Superior temporal gyrus (tissue), 1 donor: ENCODE data around the gene DNAJB1.
A peak's percentile ranks its signal among the peaks of the same experiment; 100 is the strongest.

Experiments
- DNase-seq: peaks from one replicate; pipeline ENCODE4 v3.0.0-alpha.2; 2016; ENCODE audit errors: extremely low spot score

The DNAJB1 gene

GRCh38 chr19:14496029-14496833 is 22.0 kb downstream of the DNAJB1 start, which contains the start of gene GIPC1:
Gene GIPC1, minus strand, starts transcription at chr19:14496127. Its CDS starts 13,151 bp downstream, at chr19:14482976.
- peak; percentile 97 for DNase-seq

DNA sequence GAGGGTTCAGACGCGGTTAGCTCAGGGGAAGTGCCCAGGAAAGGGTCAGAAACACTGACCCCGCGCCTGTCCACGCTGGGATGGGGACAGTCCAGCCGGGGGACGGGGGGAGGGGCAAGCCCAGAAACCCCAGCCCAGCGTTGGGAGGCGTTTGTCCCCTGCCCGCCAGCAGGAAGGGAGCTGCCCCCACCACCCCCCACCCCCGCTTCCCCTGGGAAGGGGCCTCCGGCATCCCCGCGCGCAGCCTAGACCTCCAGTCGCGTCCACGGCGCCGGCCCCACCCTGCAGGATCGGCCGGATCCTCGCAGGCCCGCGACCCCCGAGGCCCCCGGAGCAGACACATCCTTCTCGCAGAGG is 22.5 kb downstream of the DNAJB1 start:
- no peak for DNase-seq

DNA sequence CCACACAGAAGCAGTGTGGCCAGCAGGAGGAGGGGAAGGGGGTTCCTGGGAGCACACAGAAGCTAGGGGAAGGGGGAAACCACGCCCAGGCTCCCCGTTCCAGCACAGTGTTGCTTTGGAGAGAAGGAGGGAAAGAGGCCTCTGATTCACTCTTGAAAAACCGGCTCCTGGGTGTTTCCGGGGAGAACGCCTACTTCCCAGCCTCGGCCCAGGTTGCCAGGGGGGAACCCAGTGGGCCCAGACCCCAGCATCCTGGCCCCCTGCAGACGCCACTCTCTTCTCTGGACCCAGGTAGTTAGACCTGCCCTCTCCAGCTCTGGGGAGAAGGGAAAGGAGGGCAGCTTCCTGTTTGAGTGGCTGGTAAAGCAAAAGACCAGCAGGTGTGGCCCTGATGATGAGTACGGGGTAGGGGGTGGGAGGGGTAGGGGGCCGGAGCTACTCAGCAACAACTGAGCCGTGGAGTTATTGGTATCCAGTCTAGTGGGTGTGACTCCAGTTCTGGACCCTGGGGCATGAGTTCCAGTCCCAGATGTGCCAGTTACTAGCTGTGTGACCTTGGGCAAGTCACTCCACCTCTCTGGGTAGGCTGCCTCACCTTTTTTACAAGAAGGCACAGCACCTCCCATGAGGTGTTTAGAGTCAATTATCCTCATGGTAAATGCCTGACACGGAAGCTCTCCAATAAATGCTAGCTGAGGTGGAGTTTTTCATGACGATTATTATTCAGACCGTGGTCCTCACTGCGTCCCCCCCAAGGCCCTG is 23.1 kb downstream of the DNAJB1 start:
- DNase-seq = no peak

DNA sequence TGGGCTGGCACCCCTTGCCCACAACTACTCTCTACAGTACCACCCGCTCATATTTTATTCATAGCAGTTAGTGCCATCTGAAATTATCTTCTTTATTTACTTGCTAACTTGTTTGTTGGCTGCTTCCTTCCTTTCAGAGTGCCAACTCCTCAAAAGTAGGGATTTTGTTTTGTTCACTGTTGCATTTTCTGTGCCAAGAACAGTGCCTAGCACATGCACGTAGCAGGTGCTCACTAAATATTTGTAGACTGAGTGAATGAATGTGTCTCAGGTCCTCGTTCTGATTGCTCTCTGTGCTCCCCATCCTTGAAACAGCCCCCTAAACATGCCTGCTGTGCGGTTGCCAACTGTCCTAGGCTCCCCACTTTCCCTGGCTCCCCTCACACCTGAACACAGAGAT is 23.8 kb downstream of the DNAJB1 start:
- no peak for DNase-seq

DNA sequence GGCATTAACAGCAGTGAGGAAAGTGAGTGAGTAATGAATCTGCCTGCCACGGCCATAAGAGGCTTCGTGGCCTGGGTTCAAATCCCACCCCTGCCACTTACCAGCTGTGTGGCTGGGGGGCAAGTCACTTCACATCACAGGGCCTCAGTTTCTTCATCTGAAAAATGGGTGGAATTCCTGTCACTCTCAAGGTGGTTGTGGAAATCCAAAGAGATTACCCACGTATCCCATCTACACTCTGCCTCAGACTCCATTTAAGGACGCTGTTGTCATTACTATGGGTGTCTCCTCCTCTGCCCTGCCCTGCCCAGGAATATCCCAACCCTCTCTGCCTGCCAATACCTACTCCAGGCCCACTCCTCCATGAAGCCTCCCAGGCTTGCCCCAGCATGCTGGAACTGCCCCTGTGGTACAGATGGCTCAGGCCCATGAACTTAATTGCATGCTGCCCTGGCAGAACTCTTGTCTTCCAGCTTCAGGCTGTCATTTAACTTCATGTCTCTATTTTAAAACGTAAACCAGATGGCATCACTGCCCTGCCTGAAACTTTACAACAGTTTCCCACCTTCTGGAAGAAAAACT is 25.4 kb downstream of the DNAJB1 start:
- no peak for DNase-seq

DNA sequence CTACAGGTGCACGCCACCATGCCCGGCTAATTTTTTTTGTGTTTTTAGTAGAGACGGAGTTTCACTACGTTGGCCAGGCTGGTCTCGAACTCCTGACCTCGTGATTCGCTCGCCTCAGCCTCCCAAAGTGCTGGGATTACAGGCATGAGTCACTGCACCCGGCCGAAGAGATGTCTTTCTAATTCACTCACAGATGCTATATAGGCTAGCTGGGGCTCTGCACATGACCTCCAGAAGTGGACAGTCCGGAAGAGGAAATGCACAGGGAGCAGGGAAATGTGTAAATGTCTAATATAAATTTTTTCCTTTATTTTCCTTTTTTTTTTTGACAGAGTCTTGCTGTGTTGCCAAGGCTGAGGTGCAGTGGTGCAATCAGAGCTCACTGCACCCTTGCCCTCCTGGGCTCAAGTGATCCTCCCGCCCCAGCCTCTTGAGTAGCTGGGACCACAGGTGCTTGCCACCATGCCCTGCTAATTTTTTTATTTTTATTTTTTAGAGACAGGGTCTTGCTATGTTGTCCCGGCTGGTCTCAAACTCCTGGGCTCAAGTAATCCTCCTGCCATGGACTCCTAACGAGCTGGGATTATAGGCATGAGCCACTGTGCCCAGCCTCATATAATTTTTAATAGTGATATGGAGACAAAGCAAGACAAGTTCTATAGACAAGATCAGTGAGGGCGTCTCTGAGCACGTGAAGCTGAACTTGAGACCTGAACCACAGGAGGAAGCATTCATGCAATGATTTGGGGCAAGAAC is 30.6 kb downstream of the DNAJB1 start:
- DNase-seq = no peak

DNA sequence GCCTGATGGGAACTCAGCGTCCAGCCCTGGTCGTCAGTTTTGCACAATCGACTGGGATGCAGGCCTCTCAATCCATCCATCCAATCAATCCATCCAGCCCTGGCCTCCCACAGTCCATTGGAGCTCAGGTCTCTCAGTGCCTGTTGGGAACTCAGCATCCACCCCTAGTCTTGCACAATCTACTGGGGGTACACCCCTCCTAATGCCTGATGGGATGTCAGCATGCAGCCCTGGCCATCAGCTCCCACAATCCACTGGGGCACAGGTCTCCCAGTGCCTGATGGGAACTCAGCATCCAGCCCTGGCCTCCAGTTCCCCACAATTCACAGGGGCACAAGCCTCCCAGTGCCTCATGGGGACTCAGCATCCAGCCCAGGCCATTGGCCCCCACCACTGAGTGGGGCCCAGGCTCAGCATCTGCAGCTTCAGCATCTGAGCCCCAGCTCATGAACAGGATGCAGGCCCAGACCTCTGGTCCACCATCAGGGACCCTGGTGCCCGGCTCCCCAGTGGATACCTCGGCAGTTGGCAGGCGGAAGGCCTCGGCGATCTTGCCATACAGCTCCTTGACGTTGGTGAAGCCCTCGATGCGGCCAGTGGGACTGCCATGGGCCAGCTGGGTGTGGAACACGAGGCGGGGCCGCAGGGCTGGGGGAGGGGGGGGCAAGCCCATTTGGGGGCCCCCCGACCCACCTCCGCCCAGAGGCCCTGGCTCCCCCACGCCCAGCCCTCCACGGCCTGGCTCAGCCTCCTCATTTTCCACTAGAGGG is 35.8 kb downstream of the DNAJB1 start:
- DNase-seq = no peak

GRCh38 chr19:14480700-14481079 is 37.5 kb downstream of the DNAJB1 start:
- no peak for DNase-seq

GRCh38 chr19:14479975-14480699 is 38.1 kb downstream of the DNAJB1 start:
- DNase-seq = peak; percentile 14

DNA sequence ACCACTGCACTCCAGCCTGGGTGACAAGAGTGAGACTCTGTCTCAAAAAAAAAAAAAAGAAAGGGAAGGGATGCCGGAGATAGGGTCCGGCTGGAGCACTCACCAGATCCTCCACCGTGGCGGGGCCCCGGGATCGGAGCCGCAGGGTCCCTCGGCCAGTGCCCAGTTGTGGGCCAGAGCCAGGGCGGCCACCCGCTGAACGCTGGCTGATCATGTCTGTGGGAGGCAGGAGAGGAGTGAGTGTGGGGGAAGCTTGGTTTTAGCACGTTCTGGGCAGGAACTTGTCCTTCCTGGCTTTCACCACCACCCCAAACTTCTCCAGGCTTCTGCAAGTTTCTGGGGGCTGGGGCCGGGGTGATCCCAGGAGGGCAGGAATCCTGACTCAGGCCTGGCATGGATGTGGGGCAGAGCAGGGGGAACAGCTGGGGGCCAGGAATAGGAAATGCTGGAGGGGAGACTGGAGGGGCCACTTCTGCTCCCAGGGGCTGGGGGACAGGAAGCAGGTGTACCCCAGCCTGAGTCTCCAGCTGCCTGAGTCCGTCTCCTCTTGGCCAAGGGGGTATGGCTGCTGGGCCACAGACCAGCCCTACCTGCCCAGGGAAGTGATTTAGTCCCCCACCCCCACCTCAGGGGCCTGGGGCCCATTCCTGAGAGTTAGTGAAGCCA is 38.8 kb downstream of the DNAJB1 start:
- DNase-seq = no peak

GRCh38 chr19:14478113-14478545 is 40.1 kb downstream of the DNAJB1 start:
- no peak for DNase-seq

- no peak for DNase-seq
Observed at GRCh38 chr19:14477418-14478112, 40.6 kb downstream of the DNAJB1 start.

DNA sequence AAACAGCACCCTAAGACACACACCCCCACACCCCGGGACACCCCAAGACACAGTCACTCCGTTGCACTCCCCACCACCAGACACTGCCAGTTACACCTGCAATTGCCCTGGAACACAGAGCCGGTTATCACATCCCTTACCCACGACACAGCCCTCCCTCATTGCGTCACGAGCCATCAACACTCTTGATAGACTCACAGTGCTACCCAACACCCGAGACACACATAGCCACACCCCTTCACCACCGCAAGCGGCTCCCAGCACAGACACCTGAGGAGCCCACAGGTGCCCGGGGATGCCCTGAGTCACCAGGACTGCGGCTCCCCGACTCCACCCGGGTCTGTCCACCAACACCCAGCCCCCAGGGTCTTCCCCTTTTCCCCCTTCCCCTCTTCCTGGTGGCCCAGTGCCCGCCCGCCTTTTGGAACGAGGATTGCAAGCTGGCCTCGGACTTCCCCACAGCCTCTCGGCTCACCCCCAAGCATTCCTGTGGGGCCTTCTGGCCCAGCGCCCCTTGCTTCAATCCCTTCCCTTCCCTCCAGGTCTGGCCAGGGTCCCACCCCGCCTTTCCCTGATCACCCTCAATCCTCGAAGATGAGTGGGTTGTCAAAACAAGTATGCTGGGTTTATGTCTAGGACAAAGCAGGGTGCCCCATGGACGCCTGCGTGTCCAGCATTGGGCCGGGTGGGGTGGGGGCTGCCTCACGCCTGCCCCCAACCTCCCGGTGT is 41.4 kb downstream of the DNAJB1 start:
- DNase-seq = no peak

DNA sequence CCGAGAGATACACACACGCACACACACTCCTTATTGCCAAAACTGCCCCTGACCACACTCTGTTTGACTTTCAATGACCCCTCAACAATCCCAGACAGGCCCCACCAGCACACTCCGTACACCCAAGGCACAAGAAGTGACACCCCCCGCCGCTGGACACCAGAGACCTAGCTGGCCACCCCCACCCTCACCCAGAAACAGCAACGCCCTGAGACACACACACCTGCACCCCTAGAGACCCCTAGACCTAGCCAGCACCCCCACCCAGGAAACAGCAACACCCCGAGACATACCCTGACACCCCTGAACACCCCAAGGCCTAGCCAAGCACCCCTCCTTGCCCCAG is 41.9 kb downstream of the DNAJB1 start:
- no peak for DNase-seq

GRCh38 chr19:14475251-14476073 is 42.7 kb downstream of the DNAJB1 start, which contains the start of gene PTGER1:
Gene PTGER1, minus strand, starts transcription at chr19:14475354. Its CDS starts 1,034 bp downstream, at chr19:14474320.
- DNase-seq = no peak

DNA sequence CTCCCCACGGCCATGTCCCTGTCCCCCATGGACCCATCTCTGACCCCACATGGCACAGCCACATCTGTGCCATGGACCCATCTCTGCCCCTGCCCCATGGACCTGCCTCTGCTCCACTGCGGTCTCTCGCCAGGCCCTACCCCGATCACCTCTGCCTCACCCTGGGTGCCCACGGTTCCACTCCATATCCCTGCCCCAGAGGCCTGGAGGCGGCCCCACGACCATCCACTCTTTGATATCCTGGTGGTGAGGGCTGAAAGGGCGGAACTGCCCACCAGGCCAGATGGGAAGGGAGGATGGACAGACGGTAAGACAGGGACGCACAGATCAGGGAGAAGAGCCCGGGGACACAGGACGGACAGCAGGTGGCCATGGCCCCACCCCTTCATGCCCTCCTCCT is 43.4 kb downstream of the DNAJB1 start:
- no peak for DNase-seq

GRCh38 chr19:14473978-14474578 is 44.1 kb downstream of the DNAJB1 start:
- no peak for DNase-seq
